ENCODE data around the gene PSME3.

Gene PSME3

DNA sequence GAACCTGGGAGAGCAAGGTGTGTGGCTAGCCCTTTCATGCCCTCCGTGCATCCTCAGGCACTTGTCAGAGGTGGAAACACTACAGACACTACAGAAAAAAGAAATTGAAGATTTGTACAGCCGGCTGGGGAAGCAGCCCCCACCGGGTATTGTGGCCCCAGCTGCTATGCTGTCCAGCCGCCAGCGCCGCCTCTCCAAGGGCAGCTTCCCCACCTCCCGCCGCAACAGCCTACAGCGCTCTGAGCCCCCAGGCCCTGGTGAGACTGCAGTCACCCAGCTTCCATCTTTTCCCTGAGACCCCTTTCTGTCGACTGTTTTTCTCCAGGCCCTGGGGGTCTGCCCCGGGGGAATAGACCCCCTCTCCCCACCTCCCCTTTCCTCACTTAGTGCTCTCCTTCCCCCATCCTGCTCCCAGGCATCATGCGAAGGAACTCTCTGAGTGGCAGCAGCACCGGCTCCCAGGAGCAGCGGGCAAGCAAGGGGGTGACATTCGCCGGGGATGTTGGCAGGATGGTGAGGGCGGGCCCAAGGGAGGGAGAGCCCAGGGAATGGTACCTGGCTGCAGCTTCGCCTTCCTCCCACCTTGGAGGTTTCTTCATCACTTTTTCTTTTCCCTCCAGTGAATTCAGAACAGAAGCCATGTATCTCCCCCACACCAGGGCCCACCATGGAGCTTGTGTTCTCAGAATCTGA lies 37.0 kb upstream of the PSME3 start:
- H3K79me2 ChIP-seq: no peaks in the 10 kb centered on the region
- no peak overlapping the region for H3K9ac ChIP-seq
- H3K4me3 ChIP-seq (ENCODE audit: low read depth, low read length): no peak overlapping the region
- no peaks in the 10 kb centered on the region for H3K36me3 ChIP-seq (ENCODE audit: control insufficient read depth, insufficient read depth, low read length)
- H3K27me3 ChIP-seq (ENCODE audit: control insufficient read depth, insufficient read depth, low read length): no peaks in the 10 kb centered on the region
- no peak overlapping the region for H2AFZ ChIP-seq
- H3K27ac ChIP-seq: no peak overlapping the region
- no peak for TF ChIP-seq CTCF (IDR thresholded peaks at IDR 0.05)
- no peaks in the 10 kb centered on the region for H3K9me3 ChIP-seq (ENCODE audit: control insufficient read depth, low read length)
- H3K4me1 ChIP-seq: peaks cover 4% of the 10 kb centered on the region
- H3K4me2 ChIP-seq (ENCODE audit: low read length): no peak overlapping the region

GRCh38 chr17:42797067-42798007 lies 35.9 kb upstream of the PSME3 start:
- Histone ChIP-seq H3K27me3 (ENCODE audit: control insufficient read depth, insufficient read depth, low read length) (no peaks in the 10 kb centered on the region), H3K4me1 (peaks cover 4% of the 10 kb centered on the region), H3K9me3 (ENCODE audit: control insufficient read depth, low read length) (no peaks in the 10 kb centered on the region), H3K9ac (no peak overlapping the region), H3K27ac (no peak overlapping the region), H3K4me3 (ENCODE audit: low read depth, low read length) (peak overlapping the region; percentile 84), H3K4me2 (ENCODE audit: low read length) (peak overlapping the region; percentile 93), H3K36me3 (ENCODE audit: control insufficient read depth, insufficient read depth, low read length) (no peaks in the 10 kb centered on the region), H2AFZ (no peak overlapping the region), H3K79me2 (no peaks in the 10 kb centered on the region)
- no peak for TF ChIP-seq CTCF (IDR thresholded peaks at IDR 0.05)

DNA sequence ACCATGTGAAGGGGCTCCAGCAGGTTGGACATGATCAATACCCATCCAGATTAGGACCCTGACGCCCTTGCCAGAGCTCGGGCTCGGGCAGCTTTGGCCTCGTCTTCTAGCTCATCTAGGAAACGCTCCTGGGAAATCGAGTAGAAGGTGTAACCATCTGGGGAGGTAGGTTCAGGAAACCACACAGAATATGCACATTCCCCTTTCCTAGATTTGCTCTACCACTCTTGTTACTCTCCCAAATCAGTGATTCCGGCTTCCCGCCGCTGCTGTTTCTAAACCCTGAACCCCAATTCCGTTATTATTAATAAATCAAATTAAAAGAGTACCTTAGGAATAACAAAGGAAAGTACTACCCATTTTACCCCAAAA lies 35.2 kb upstream of the PSME3 start:
- Histone ChIP-seq H3K4me1 (peaks cover 4% of the 10 kb centered on the region), H3K9me3 (ENCODE audit: control insufficient read depth, low read length) (no peaks in the 10 kb centered on the region), H3K36me3 (ENCODE audit: control insufficient read depth, insufficient read depth, low read length) (no peaks in the 10 kb centered on the region), H3K27ac (peak overlapping the region; percentile 55), H3K27me3 (ENCODE audit: control insufficient read depth, insufficient read depth, low read length) (no peaks in the 10 kb centered on the region), H3K79me2 (no peaks in the 10 kb centered on the region), H3K4me3 (ENCODE audit: low read depth, low read length) (peak overlapping the region; percentile 84), H3K4me2 (ENCODE audit: low read length) (peak overlapping the region; percentile 93), H2AFZ (peak overlapping the region; percentile 86), H3K9ac (no peak overlapping the region)
- TF ChIP-seq CTCF (IDR thresholded peaks at IDR 0.05): no peak

DNA sequence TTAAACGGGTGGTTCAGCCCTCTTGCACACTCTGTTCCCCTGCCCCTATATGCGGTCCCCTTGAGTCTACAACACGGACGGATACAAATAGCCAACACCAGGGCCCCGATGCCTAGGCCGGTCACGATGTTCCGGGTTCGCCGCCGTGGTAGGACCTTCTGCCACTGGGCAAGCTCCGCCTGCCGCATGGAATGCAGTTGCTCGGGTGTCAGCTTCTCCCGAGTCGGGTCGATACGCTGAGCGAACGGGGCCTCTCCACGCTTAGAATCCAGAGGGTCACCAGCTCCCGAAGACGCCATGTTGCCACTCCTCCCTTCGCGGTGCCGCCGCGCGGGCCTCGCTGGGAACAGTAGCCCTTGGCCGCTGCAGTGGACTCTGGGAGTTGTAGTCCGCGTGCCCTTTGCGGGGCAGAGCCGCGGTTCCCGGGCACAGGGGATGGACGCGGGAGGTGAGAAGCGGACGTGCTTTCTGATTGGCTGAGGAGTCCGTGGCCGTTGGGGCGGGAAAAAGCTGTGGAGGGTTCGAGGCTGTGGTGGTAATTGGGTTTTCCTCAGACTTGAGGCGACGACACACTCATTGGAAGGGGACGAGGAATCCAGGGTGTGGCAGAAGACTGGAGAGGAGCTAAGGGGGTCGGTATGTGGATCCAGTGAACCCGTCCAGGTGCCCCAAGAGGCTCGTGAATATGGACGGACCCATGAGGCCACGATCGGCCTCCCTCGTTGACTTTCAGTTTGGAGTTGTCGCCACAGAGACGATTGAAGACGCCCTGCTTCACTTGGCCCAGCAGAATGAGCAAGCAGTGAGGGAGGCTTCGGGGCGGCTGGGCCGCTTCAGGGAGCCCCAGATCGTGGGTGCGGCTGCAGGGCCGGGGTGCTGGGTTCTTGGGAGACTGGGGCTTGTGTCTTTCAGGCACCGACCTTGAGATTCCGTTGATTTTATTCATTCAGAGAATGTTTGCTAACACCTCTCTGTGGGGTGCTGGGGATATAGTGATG lies 34.5 kb upstream of the PSME3 start, which contains the start of the genes CNTD1 and COA3:
TSS of gene CNTD1 (plus strand) at position 479 of the 998 bp plus-strand sequence. CDS start at position 686, 207 bp downstream.
TSS of gene COA3 (minus strand) at position 322 of the 998 bp plus-strand sequence. CDS start at position 299, 23 bp downstream.
- Histone ChIP-seq H3K4me2 (ENCODE audit: low read length) (peak within 1 kb of the TSS; percentile 93), H3K9me3 (ENCODE audit: control insufficient read depth, low read length) (no peaks in the 10 kb centered on the region), H3K27me3 (ENCODE audit: control insufficient read depth, insufficient read depth, low read length) (no peaks in the 10 kb centered on the region), H3K9ac (no peak within 1 kb of the TSS), H3K36me3 (ENCODE audit: control insufficient read depth, insufficient read depth, low read length) (no peaks in the 10 kb centered on the region), H2AFZ (peak within 1 kb of the TSS; percentile 86), H3K4me1 (peaks cover 4% of the 10 kb centered on the region), H3K4me3 (ENCODE audit: low read depth, low read length) (peak within 1 kb of the TSS; percentile 84), H3K27ac (peak within 1 kb of the TSS; percentile 55), H3K79me2 (no peaks in the 10 kb centered on the region)
- no peak for TF ChIP-seq CTCF (IDR thresholded peaks at IDR 0.05)

Measured in parathyroid adenoma (tissue), 2 donors.